Brain pericyte (primary cell): ENCODE data around the gene FAAP100.

Experiments used
- DNase-seq: peaks from one replicate; pipeline ENCODE4 v3.0.0-alpha.2; 2012; ENCODE audit warnings: low read depth, low spot score

The FAAP100 gene

GRCh38 chr17:81526662-81527571 is 25.2 kb downstream of the FAAP100 start:
- no peak for DNase-seq

- no peak for DNase-seq
Observed at GRCh38 chr17:81524865-81525159, 27.3 kb downstream of the FAAP100 start.

GRCh38 chr17:81524039-81524864 is 27.9 kb downstream of the FAAP100 start:
- DNase-seq: no peak

GRCh38 chr17:81523402-81524038 is 28.6 kb downstream of the FAAP100 start:
- DNase-seq: no peak

- DNase-seq: no peak
Observed at GRCh38 chr17:81522491-81523401, 29.4 kb downstream of the FAAP100 start.

- DNase-seq: no peak
Observed at GRCh38 chr17:81520021-81520901, 31.9 kb downstream of the FAAP100 start.

GRCh38 chr17:81519284-81520020 is 32.7 kb downstream of the FAAP100 start:
- no peak for DNase-seq

- DNase-seq: no peak
Observed at GRCh38 chr17:81518785-81519283, 33.3 kb downstream of the FAAP100 start.

- DNase-seq: no peak
Observed at GRCh38 chr17:81518113-81518784, 33.9 kb downstream of the FAAP100 start.

- no peak for DNase-seq
Observed at GRCh38 chr17:81517339-81518112, 34.6 kb downstream of the FAAP100 start.

GRCh38 chr17:81517009-81517338 is 35.2 kb downstream of the FAAP100 start:
- no peak for DNase-seq

GRCh38 chr17:81516439-81516838 is 35.7 kb downstream of the FAAP100 start:
- DNase-seq: no peak

- DNase-seq: no peak
Observed at GRCh38 chr17:81515530-81516041, 36.6 kb downstream of the FAAP100 start.

- DNase-seq: no peak
Observed at GRCh38 chr17:81514739-81515529, 37.2 kb downstream of the FAAP100 start.

- DNase-seq: no peak
Observed at GRCh38 chr17:81514489-81514738, 37.7 kb downstream of the FAAP100 start.

- no peak for DNase-seq
Observed at GRCh38 chr17:81513753-81514488, 38.2 kb downstream of the FAAP100 start.

- no peak for DNase-seq
Observed at GRCh38 chr17:81513372-81513752, 38.8 kb downstream of the FAAP100 start.
